ENCODE results near the gene FRS3.

GRCh38 chr6:41759106-41759904 is 20.4 kb downstream of the FRS3 start:
- TF ChIP-seq POLR2A (IDR thresholded peaks at IDR 0.05; ENCODE audit: extremely low read depth, insufficient read length): no peak
- no peak for TF ChIP-seq CTCF (IDR thresholded peaks at IDR 0.05; ENCODE audit: low read depth, low read length)
- no peak for TF ChIP-seq MAX (IDR thresholded peaks at IDR 0.05; ENCODE audit: low read depth, low read length)
- TF ChIP-seq MYC (IDR thresholded peaks at IDR 0.05; ENCODE audit: low read depth, low read length): no peak
